ENCODE data around the gene VOPP1. TPM values are rescaled to one million over a fixed set of nuclear protein-coding genes. Genes with fewer than 3 reads are reported as not detected.

The VOPP1 gene
- total RNA-seq, 1 experiment from 2014 or later = 63.9 TPM

- TF ChIP-seq, protein P1, sequence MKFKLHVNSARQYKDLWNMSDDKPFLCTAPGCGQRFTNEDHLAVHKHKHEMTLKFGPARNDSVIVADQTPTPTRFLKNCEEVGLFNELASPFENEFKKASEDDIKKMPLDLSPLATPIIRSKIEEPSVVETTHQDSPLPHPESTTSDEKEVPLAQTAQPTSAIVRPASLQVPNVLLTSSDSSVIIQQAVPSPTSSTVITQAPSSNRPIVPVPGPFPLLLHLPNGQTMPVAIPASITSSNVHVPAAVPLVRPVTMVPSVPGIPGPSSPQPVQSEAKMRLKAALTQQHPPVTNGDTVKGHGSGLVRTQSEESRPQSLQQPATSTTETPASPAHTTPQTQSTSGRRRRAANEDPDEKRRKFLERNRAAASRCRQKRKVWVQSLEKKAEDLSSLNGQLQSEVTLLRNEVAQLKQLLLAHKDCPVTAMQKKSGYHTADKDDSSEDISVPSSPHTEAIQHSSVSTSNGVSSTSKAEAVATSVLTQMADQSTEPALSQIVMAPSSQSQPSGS (CRISPR knock-in tag; IDR thresholded peaks at IDR 0.05; ENCODE audit: borderline replicate concordance, low read depth) = no peak
- no peak for TF ChIP-seq ARID4B (CRISPR knock-in tag; IDR thresholded peaks at IDR 0.05; ENCODE audit: borderline replicate concordance)
- TF ChIP-seq TP53 (CRISPR knock-in tag; IDR thresholded peaks at IDR 0.05) = no peak
- TF ChIP-seq, protein P2, sequence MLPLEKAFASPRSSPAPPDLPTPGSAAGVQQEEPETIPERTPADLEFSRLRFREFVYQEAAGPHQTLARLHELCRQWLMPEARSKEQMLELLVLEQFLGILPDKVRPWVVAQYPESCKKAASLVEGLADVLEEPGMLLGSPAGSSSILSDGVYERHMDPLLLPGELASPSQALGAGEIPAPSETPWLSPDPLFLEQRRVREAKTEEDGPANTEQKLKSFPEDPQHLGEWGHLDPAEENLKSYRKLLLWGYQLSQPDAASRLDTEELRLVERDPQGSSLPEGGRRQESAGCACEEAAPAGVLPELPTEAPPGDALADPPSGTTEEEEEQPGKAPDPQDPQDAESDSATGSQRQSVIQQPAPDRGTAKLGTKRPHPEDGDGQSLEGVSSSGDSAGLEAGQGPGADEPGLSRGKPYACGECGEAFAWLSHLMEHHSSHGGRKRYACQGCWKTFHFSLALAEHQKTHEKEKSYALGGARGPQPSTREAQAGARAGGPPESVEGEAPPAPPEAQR (CRISPR knock-in tag; IDR thresholded peaks at IDR 0.05) = no peak
- no peak for TF ChIP-seq ZNF423 (CRISPR knock-in tag; IDR thresholded peaks at IDR 0.05)
- no peak for TF ChIP-seq NFE2L1 (CRISPR knock-in tag; IDR thresholded peaks at IDR 0.05)
These were observed 64.6 kb downstream of the VOPP1 start (continued) for GRCh38 chr7:55507743-55508142.

GRCh38 chr7:55504967-55505658 is 67.2 kb downstream of the VOPP1 start:
- no peaks in the 10 kb centered on the region for H3K27me3 Mint-ChIP-seq (ENCODE audit: low read depth)
- peaks cover 39% of the 10 kb centered on the region for H3K4me1 Mint-ChIP-seq
- H3K27ac Mint-ChIP-seq = peak overlapping the region; percentile 7; the same call in 1 of the 2 replicates
- DNase-seq (ENCODE audit: low spot score) = no peak
- ATAC-seq = no peak
- CTCF ChIA-PET = no interaction called here
- POLR2A ChIA-PET = no interaction called here
- H3K9me3 Mint-ChIP-seq = no peaks in the 10 kb centered on the region
- no peak overlapping the region for H3K4me3 Mint-ChIP-seq
- peaks cover 5% of the 10 kb centered on the region for H3K36me3 Mint-ChIP-seq
- TF ChIP-seq JAZF1 (CRISPR knock-in tag; IDR thresholded peaks at IDR 0.05) (no peak), IRF2 (CRISPR knock-in tag; IDR thresholded peaks at IDR 0.05; ENCODE audit: borderline replicate concordance, low read depth) (no peak), FOXP1 (CRISPR knock-in tag; IDR thresholded peaks at IDR 0.05; ENCODE audit: borderline replicate concordance) (no peak), ZNF138 (CRISPR knock-in tag; conservative IDR thresholded peaks at IDR 0.05) (no peak), ZNF232 (CRISPR knock-in tag; IDR thresholded peaks at IDR 0.05) (no peak), MYBL2 (CRISPR knock-in tag; IDR thresholded peaks at IDR 0.05) (no peak), ZNF671 (CRISPR knock-in tag; IDR thresholded peaks at IDR 0.05) (no peak), FOXK1 (CRISPR knock-in tag; IDR thresholded peaks at IDR 0.05) (no peak), ATF1 (CRISPR knock-in tag; IDR thresholded peaks at IDR 0.05) (no peak), GABPB1 (CRISPR knock-in tag; IDR thresholded peaks at IDR 0.05) (no peak), ZNF219 (CRISPR knock-in tag; IDR thresholded peaks at IDR 0.05; ENCODE audit: borderline replicate concordance) (no peak), PRRX2 (CRISPR knock-in tag; IDR thresholded peaks at IDR 0.05) (no peak), NFATC4 (CRISPR knock-in tag; IDR thresholded peaks at IDR 0.05) (no peak), RORB (CRISPR knock-in tag; IDR thresholded peaks at IDR 0.05) (no peak), TEAD1 (CRISPR knock-in tag; IDR thresholded peaks at IDR 0.05) (no peak)
- TF ChIP-seq, protein P3, sequence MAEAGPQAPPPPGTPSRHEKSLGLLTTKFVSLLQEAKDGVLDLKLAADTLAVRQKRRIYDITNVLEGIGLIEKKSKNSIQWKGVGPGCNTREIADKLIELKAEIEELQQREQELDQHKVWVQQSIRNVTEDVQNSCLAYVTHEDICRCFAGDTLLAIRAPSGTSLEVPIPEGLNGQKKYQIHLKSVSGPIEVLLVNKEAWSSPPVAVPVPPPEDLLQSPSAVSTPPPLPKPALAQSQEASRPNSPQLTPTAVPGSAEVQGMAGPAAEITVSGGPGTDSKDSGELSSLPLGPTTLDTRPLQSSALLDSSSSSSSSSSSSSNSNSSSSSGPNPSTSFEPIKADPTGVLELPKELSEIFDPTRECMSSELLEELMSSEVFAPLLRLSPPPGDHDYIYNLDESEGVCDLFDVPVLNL (CRISPR knock-in tag; IDR thresholded peaks at IDR 0.05; ENCODE audit: borderline replicate concordance, low read depth) = no peak
- TF ChIP-seq, protein P4, sequence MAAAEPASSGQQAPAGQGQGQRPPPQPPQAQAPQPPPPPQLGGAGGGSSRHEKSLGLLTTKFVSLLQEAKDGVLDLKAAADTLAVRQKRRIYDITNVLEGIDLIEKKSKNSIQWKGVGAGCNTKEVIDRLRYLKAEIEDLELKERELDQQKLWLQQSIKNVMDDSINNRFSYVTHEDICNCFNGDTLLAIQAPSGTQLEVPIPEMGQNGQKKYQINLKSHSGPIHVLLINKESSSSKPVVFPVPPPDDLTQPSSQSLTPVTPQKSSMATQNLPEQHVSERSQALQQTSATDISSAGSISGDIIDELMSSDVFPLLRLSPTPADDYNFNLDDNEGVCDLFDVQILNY (CRISPR knock-in tag; IDR thresholded peaks at IDR 0.05) = no peak
- TF ChIP-seq, protein P5, sequence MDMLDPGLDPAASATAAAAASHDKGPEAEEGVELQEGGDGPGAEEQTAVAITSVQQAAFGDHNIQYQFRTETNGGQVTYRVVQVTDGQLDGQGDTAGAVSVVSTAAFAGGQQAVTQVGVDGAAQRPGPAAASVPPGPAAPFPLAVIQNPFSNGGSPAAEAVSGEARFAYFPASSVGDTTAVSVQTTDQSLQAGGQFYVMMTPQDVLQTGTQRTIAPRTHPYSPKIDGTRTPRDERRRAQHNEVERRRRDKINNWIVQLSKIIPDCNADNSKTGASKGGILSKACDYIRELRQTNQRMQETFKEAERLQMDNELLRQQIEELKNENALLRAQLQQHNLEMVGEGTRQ (CRISPR knock-in tag; IDR thresholded peaks at IDR 0.05) = no peak
- TF ChIP-seq, protein P6, sequence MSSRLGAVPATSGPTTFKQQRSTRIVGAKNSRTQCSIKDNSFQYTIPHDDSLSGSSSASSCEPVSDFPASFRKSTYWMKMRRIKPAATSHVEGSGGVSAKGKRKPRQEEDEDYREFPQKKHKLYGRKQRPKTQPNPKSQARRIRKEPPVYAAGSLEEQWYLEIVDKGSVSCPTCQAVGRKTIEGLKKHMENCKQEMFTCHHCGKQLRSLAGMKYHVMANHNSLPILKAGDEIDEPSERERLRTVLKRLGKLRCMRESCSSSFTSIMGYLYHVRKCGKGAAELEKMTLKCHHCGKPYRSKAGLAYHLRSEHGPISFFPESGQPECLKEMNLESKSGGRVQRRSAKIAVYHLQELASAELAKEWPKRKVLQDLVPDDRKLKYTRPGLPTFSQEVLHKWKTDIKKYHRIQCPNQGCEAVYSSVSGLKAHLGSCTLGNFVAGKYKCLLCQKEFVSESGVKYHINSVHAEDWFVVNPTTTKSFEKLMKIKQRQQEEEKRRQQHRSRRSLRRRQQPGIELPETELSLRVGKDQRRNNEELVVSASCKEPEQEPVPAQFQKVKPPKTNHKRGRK (CRISPR knock-in tag; IDR thresholded peaks at IDR 0.05; ENCODE audit: borderline replicate concordance) = no peak

Measured in WTC11 (cell line).